NCI-H1694 (cell line): ENCODE results near the gene CACNA1G.

Experiments used
- DNase-seq: peaks from one replicate; lab custom pipeline; 2025; lab: John Stamatoyannopoulos, UW

Gene CACNA1G

GRCh38 chr17:50588391-50589049 is 28.0 kb downstream of the CACNA1G start:
- DNase-seq = no peak

- no peak for DNase-seq
Observed at GRCh38 chr17:50589095-50589705, 28.7 kb downstream of the CACNA1G start.

GRCh38 chr17:50590946-50591737 is 30.6 kb downstream of the CACNA1G start:
- no peak for DNase-seq

- peak; percentile 51 for DNase-seq
Observed at GRCh38 chr17:50593321-50593720, 32.8 kb downstream of the CACNA1G start.

GRCh38 chr17:50594128-50594823 is 33.8 kb downstream of the CACNA1G start:
- no peak for DNase-seq

- no peak for DNase-seq
Observed at GRCh38 chr17:50594892-50595291, 34.4 kb downstream of the CACNA1G start.

GRCh38 chr17:50596191-50597037 is 35.9 kb downstream of the CACNA1G start:
- DNase-seq = no peak

GRCh38 chr17:50598487-50598886 is 38.0 kb downstream of the CACNA1G start:
- DNase-seq = no peak

GRCh38 chr17:50599606-50600005 is 39.1 kb downstream of the CACNA1G start:
- DNase-seq = no peak

- DNase-seq = no peak
Observed at GRCh38 chr17:50601823-50602375, 41.4 kb downstream of the CACNA1G start.

- DNase-seq = no peak
Observed at GRCh38 chr17:50602836-50603235, 42.3 kb downstream of the CACNA1G start.

- DNase-seq = no peak
Observed at GRCh38 chr17:50603340-50603739, 42.8 kb downstream of the CACNA1G start.

GRCh38 chr17:50604513-50604912 is 44.0 kb downstream of the CACNA1G start:
- peak; percentile 93 for DNase-seq

GRCh38 chr17:50605429-50605828 is 44.9 kb downstream of the CACNA1G start:
- DNase-seq = no peak

GRCh38 chr17:50607522-50608175 is 47.1 kb downstream of the CACNA1G start:
- no peak for DNase-seq

- DNase-seq = peak; percentile 66
Observed at GRCh38 chr17:50608700-50609379, 48.3 kb downstream of the CACNA1G start.

- peak; percentile 61 for DNase-seq
Observed at GRCh38 chr17:50609380-50610074, 49.0 kb downstream of the CACNA1G start.

- no peak for DNase-seq
Observed at GRCh38 chr17:50611634-50612033, 51.1 kb downstream of the CACNA1G start.

- no peak for DNase-seq
Observed at GRCh38 chr17:50612281-50612680, 51.8 kb downstream of the CACNA1G start.
